KMS-11 (cell line): ENCODE results near the gene DGKG.

Experiments used
- H2AFZ ChIP-seq: fragments of 200-600 bp; sonication (generic); 2 replicates; pipeline ENCODE4 v1.6.1; 2016; ENCODE audit warnings: antibody characterized with exemption, mixed run types, low read depth
- H3K27ac ChIP-seq: fragments of 200-600 bp; sonication (generic); 2 replicates; pipeline ENCODE4 v1.6.1; 2016; ENCODE audit warnings: mild to moderate bottlenecking, mixed run types
- H3K27me3 ChIP-seq: fragments of 200-600 bp; sonication (generic); 2 replicates; pipeline ENCODE4 v1.6.1; 2017; ENCODE audit warnings: mild to moderate bottlenecking, low read depth, mixed run types, moderate library complexity; ENCODE audit not compliant: insufficient read depth
- H3K36me3 ChIP-seq: fragments of 200-600 bp; sonication (generic); 2 replicates; pipeline ENCODE4 v1.6.1; 2017; ENCODE audit warnings: mild to moderate bottlenecking, mixed run types; ENCODE audit not compliant: insufficient read depth
- H3K4me1 ChIP-seq: fragments of 200-600 bp; sonication (generic); 2 replicates; pipeline ENCODE4 v1.6.1; 2016; ENCODE audit warnings: mild to moderate bottlenecking, low read depth, mixed run types; ENCODE audit not compliant: poor library complexity, severe bottlenecking
- H3K4me2 ChIP-seq: fragments of 200-600 bp; sonication (generic); 2 replicates; pipeline ENCODE4 v1.7.0; 2016; ENCODE audit warnings: mild to moderate bottlenecking, mixed run types
- H3K4me3 ChIP-seq: fragments of 200-600 bp; sonication (generic); IDR thresholded peaks from 2 replicates; pipeline ENCODE4 v1.6.1; 2017; ENCODE audit warnings: low read depth, low read length, mixed read lengths; ENCODE audit not compliant: insufficient read depth
- H3K79me2 ChIP-seq: fragments of 200-600 bp; sonication (generic); 2 replicates; pipeline ENCODE4 v1.6.1; 2016; ENCODE audit warnings: low read depth, mixed run types; ENCODE audit not compliant: insufficient read depth
- H3K9ac ChIP-seq: fragments of 200-600 bp; sonication (generic); 2 replicates; pipeline ENCODE4 v1.6.1; 2016; ENCODE audit warnings: mild to moderate bottlenecking, mixed run types
- H4K20me1 ChIP-seq: fragments of 200-600 bp; sonication (generic); 2 replicates; pipeline ENCODE4 v1.6.1; 2016; ENCODE audit warnings: mild to moderate bottlenecking, mixed run types; ENCODE audit not compliant: insufficient read depth
- CTCF ChIP-seq: fragments of 200-600 bp; sonication (generic); conservative IDR thresholded peaks from 2 replicates; pipeline ENCODE4 v1.6.1; 2017; ENCODE audit warnings: low read depth, mild to moderate bottlenecking, antibody characterized with exemption, low read length, moderate library complexity, mixed read lengths

The DGKG gene

GRCh38 chr3:186129206-186129605, 232.8 kb downstream of the DGKG start:
- no peak overlapping the region for H3K27ac ChIP-seq
- H3K36me3 ChIP-seq = no peaks in the 10 kb centered on the region
- H3K4me1 ChIP-seq = no peaks in the 10 kb centered on the region
- TF ChIP-seq CTCF = no peak
- H4K20me1 ChIP-seq = no peaks in the 10 kb centered on the region
- no peaks in the 10 kb centered on the region for H3K79me2 ChIP-seq
- H3K9ac ChIP-seq = no peak overlapping the region
- H3K4me3 ChIP-seq = no peak overlapping the region
- H3K4me2 ChIP-seq = no peak overlapping the region
- no peak overlapping the region for H2AFZ ChIP-seq
- no peaks in the 10 kb centered on the region for H3K27me3 ChIP-seq

GRCh38 chr3:186128158-186128557, 233.9 kb downstream of the DGKG start:
- Histone ChIP-seq H3K27me3 (no peaks in the 10 kb centered on the region), H3K79me2 (no peaks in the 10 kb centered on the region), H3K36me3 (no peaks in the 10 kb centered on the region), H3K4me2 (no peak overlapping the region), H3K9ac (no peak overlapping the region), H2AFZ (no peak overlapping the region), H3K27ac (no peak overlapping the region), H4K20me1 (no peaks in the 10 kb centered on the region), H3K4me3 (no peak overlapping the region), H3K4me1 (no peaks in the 10 kb centered on the region)
- no peak for TF ChIP-seq CTCF

- no peak for TF ChIP-seq CTCF
- no peaks in the 10 kb centered on the region for H3K79me2 ChIP-seq
- H3K4me3 ChIP-seq = no peak overlapping the region
- no peaks in the 10 kb centered on the region for H3K4me1 ChIP-seq
- H2AFZ ChIP-seq = no peak overlapping the region
- no peaks in the 10 kb centered on the region for H3K27me3 ChIP-seq
- H3K36me3 ChIP-seq = no peaks in the 10 kb centered on the region
- H3K4me2 ChIP-seq = no peak overlapping the region
- no peak overlapping the region for H3K9ac ChIP-seq
- H3K27ac ChIP-seq = no peak overlapping the region
- H4K20me1 ChIP-seq = no peaks in the 10 kb centered on the region
Measured at GRCh38 chr3:186127463-186127862, 234.6 kb downstream of the DGKG start.

GRCh38 chr3:186125118-186125517, 236.9 kb downstream of the DGKG start:
- no peak overlapping the region for H3K4me2 ChIP-seq
- no peaks in the 10 kb centered on the region for H3K36me3 ChIP-seq
- no peaks in the 10 kb centered on the region for H3K4me1 ChIP-seq
- H3K9ac ChIP-seq = no peak overlapping the region
- no peak overlapping the region for H2AFZ ChIP-seq
- no peak overlapping the region for H3K27ac ChIP-seq
- H3K27me3 ChIP-seq = no peaks in the 10 kb centered on the region
- no peak overlapping the region for H3K4me3 ChIP-seq
- no peaks in the 10 kb centered on the region for H3K79me2 ChIP-seq
- H4K20me1 ChIP-seq = no peaks in the 10 kb centered on the region
- no peak for TF ChIP-seq CTCF

- Histone ChIP-seq H3K27ac (no peak overlapping the region), H3K4me1 (no peaks in the 10 kb centered on the region), H2AFZ (no peak overlapping the region), H3K9ac (no peak overlapping the region), H3K4me3 (no peak overlapping the region), H3K4me2 (no peak overlapping the region), H3K27me3 (no peaks in the 10 kb centered on the region), H4K20me1 (no peaks in the 10 kb centered on the region), H3K36me3 (no peaks in the 10 kb centered on the region), H3K79me2 (no peaks in the 10 kb centered on the region)
- no peak for TF ChIP-seq CTCF
Measured at GRCh38 chr3:186124592-186124991, 237.4 kb downstream of the DGKG start.
